Astrocyte of the cerebellum (primary cell): Measurements from ENCODE around the gene PSMA6.

ENCODE experiments used
- DNase-seq: peaks from one replicate; pipeline ENCODE4 v3.0.0-alpha.2; 2011; ENCODE audit warnings: low read depth
- H3K4me3 ChIP-seq: 2 replicates; pipeline ENCODE4 v1.5.1; 2011; ENCODE audit warnings: mild to moderate bottlenecking, low read depth, low read length, moderate library complexity
- in situ Hi-C: cut with HindIII; loops from 2 replicates; pipeline ENCODE4 v1.10.0; 2017; ENCODE audit warnings: low sequenced_read_pairs
- TF ChIP-seq, protein P1 (sequence below): IDR thresholded peaks from 2 replicates; pipeline ENCODE4 v1.5.1; 2012; ENCODE audit warnings: low read length, low read depth, moderate library complexity, mild to moderate bottlenecking; ENCODE audit errors: missing control alignments

Gene PSMA6

DNA sequence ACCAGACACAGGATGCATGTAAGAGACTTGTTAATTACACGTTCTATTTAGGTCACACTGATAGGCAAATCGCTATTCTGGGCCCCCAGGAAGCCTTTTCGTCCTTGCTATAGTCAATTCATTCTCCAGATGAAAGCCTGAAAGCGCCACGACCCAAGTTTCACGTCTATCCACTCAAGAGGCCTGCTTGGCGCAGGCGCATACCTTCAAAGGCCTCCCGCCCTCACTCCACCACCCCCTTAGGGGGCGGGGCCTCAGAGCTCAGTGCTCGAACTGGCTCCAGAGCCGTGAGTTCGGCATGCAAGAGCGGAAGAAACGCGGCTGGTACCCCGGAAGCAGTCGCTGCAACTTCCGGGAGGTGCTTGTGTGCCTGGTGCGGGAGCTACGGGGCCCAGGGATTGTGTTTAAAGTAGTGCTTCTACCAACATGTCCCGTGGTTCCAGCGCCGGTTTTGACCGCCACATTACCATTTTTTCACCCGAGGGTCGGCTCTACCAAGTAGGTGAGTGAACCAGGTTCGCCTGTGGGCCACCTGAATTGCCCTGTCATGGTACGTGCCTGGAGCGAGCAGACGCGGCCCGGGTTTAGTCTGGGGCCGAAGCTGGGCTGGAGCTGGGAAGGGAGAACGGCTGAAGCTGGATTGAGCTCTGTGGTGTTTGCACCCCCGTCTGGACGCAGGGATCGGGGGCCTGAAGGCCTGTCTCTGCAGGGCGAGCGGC, at the start of gene PSMA6:
TSS of gene PSMA6 (plus strand) at position 332 of the 719 bp plus-strand sequence. CDS start at position 427, 95 bp downstream.
- DNase-seq = peak; percentile 96
- in situ Hi-C loops = no loop called here
- TF ChIP-seq, protein P1, sequence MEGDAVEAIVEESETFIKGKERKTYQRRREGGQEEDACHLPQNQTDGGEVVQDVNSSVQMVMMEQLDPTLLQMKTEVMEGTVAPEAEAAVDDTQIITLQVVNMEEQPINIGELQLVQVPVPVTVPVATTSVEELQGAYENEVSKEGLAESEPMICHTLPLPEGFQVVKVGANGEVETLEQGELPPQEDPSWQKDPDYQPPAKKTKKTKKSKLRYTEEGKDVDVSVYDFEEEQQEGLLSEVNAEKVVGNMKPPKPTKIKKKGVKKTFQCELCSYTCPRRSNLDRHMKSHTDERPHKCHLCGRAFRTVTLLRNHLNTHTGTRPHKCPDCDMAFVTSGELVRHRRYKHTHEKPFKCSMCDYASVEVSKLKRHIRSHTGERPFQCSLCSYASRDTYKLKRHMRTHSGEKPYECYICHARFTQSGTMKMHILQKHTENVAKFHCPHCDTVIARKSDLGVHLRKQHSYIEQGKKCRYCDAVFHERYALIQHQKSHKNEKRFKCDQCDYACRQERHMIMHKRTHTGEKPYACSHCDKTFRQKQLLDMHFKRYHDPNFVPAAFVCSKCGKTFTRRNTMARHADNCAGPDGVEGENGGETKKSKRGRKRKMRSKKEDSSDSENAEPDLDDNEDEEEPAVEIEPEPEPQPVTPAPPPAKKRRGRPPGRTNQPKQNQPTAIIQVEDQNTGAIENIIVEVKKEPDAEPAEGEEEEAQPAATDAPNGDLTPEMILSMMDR = no peak
- H3K4me3 ChIP-seq = peak within 1 kb of the TSS; percentile 83

DNA sequence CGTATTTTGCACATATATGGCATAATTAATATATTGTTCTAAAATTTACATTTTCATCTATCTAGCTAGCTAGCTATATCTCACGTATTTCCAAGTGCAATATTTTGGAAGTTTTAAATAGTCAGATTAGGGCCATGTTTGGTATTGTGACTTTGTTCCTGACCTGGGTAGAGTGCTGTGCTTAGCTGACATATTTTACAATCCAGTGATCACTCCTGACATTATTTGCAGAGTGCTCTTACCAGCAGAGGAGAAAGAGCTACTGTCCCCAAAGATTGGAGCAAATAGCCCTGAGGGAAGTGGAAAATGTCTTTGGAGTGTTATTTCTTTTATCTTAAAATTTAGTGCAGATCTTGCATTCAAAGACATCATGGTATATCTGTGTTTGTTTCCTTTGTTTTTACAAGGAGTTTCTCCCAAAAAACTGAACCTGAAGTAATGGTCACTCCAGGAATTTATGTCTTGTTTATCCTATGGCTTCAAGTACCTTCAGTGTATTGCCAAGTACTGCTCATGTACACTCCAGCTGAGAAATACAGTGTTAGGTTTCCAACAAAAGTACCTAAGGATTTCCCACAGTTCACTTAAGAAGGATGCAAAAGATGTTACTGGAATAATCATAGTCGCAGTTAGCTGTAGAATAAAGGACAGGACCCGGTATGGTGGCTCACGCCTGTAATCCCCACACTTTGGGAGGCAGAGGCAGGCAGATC, 49.4 kb upstream of the PSMA6 start:
- TF ChIP-seq, protein P1 = no peak
- in situ Hi-C loops = loop anchor here (25.0 kb wide), 1 partner anchor 170 kb away; the partner anchor contains the start of gene NFKBIA
- DNase-seq = no peak
- H3K4me3 ChIP-seq = no peak overlapping the region

DNA sequence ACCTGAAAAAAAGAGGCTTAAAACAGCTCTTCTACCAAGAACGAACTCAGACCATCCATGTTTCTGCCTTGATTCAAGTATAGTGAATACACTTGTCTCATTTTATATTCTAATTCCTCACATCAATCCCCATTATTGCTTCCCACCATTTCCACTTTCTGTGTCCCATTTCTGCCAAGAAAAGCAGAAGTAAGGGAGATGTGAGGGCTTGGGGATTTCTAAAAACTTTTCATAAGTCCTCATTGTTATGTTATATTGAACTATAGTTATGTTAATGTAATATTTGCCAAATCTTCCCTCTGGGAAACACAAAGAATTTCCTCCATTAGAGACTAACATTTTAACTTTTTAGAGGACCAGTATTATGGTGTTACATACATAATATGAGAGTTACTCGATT, 48.2 kb upstream of the PSMA6 start:
- no peak overlapping the region for H3K4me3 ChIP-seq
- in situ Hi-C loops = loop anchor here (25.0 kb wide), 1 partner anchor 168 kb away; the partner anchor contains the start of gene NFKBIA
- TF ChIP-seq, protein P1 = no peak
- no peak for DNase-seq

DNA sequence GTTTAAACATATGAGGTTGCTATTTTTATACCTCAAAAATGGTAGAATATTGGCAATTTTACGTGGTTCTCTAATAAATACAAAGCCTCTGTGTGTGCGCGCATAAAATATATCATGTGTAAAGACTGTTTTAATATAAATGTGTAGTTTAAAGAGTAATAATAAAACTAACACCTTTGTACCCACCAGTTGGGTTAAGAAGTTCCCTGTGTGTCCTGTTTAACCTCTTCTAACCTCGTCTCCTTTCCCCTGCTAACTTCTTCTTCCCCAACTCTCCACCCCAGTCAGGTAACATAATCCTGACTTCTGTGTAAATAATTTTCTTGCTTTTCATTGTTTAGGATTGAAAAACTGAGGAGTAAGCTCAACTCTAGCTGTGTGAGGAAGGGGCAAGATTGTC, 47.6 kb upstream of the PSMA6 start:
- no peak for DNase-seq
- H3K4me3 ChIP-seq = no peak overlapping the region
- TF ChIP-seq, protein P1 = no peak
- in situ Hi-C loops = loop anchor here (25.0 kb wide), 1 partner anchor 168 kb away; the partner anchor contains the start of gene NFKBIA

DNA sequence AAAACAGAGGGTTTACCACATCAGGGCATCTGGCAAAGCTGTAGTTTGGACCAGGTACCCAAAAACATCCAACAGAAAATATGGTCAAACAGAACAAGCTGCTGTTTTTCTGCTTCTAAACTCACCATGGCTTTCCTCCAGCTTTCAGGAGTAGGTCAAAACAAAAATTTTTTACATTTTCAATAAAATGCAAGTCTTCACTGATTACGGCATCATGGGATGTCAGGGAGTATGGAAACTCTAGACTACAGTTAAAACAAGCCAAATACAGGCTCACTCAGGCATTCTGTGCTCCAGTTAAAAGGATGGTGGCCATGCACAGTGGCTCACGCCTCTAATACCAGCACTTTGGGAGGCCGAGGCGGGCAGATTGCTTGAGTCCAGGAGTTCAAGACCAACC, 47.1 kb upstream of the PSMA6 start:
- no peak for DNase-seq
- TF ChIP-seq, protein P1 = no peak
- in situ Hi-C loops = loop anchor here (25.0 kb wide), 1 partner anchor 167 kb away; the partner anchor contains the start of gene NFKBIA
- no peak overlapping the region for H3K4me3 ChIP-seq

DNA sequence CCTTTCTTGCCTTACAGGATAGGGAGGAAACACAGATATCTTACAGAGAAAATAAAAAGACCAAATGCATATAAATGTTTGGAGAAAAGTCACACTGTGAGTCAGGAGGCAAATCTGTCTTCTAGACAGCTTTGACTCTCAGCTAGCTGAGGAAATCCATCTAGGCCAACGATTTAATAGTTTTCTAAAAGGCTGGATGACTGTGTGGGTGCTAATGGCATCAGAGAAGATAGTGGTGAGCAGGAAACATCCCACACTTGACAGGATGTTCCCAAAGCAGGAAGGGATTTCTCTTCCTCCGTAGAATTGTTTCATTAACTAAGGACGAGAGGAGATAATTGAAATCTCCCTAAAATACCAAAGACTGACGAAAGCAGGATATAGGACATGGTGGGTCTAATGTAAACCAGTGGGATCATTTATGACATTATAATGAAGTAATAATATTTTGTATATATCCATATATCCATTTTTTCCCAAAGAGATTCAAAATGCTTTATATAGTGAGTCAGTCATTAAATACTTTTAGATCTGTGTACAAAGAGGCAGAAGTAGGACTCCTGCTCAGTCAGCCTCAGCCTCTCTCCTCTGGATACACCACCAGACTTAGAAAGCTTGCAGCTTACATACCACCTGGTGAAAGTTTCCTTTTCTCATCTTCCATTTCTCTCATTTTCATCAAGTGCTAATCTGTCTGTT, 44.3 kb upstream of the PSMA6 start:
- DNase-seq = no peak
- TF ChIP-seq, protein P1 = no peak
- no peak overlapping the region for H3K4me3 ChIP-seq
- in situ Hi-C loops = loop anchor here (25.0 kb wide), 1 partner anchor 164 kb away; the partner anchor contains the start of gene NFKBIA
